ENCODE measurements around the gene RUFY3. TPM values are rescaled to one million over a fixed set of nuclear protein-coding genes. Genes with fewer than 3 reads are reported as not detected.
A peak's percentile ranks its signal among the peaks of the same experiment; 100 is the strongest.

RUFY3 gene
- total and polyA plus RNA-seq, 9 of the 15 experiments (the other 6 are each of a cell fraction or from before 2014, with no cell fraction given), result 4.2 to 31.1 (median 21.5) TPM

- TF ChIP-seq HES1 (IDR thresholded peaks at IDR 0.05; ENCODE audit: low read depth) (no peak), ATF3 (IDR thresholded peaks at IDR 0.05) (no peak), ATF3 (CRISPR knock-in tag; conservative IDR thresholded peaks at IDR 0.05) (no peak), ZNF121 (CRISPR knock-in tag; conservative IDR thresholded peaks at IDR 0.05) (no peak), PHF8 (IDR thresholded peaks at IDR 0.05; ENCODE audit: borderline replicate concordance, low read length) (no peak; the same call in 1 of the 2 replicates), SMARCC2 (IDR thresholded peaks at IDR 0.05; ENCODE audit: low read depth) (peak; percentile 54; the same call in 1 of the 2 replicates), POLR2AphosphoS5 (IDR thresholded peaks at IDR 0.05; ENCODE audit: control insufficient read depth, insufficient read depth, low read depth, low read length) (peak; percentile 57), KDM5B (IDR thresholded peaks at IDR 0.05; ENCODE audit: insufficient replicate concordance, low read depth, low read length) (peak; percentile 18), KDM2B (CRISPR knock-in tag; IDR thresholded peaks at IDR 0.05) (no peak), ZNF764 (CRISPR knock-in tag; IDR thresholded peaks at IDR 0.05; ENCODE audit: low read depth) (no peak), RBBP5 (IDR thresholded peaks at IDR 0.05; ENCODE audit: borderline replicate concordance, insufficient read depth, low read length, poor library complexity, severe bottlenecking) (no peak), ZNF584 (CRISPR knock-in tag; IDR thresholded peaks at IDR 0.05; ENCODE audit: low read depth) (no peak), ZFP36 (IDR thresholded peaks at IDR 0.05; ENCODE audit: low read depth, low read length, partially characterized antibody) (no peak), THRA (IDR thresholded peaks at IDR 0.05) (no peak), MED1 (CRISPR knock-in tag; IDR thresholded peaks at IDR 0.05; ENCODE audit: borderline replicate concordance) (no peak), ZC3H8 (IDR thresholded peaks at IDR 0.05) (no peak), CHCHD3 (CRISPR knock-in tag; IDR thresholded peaks at IDR 0.05) (no peak), TRIM24 (IDR thresholded peaks at IDR 0.05) (peak in 1 of 2 experiments; percentile 55; a peak in 1 of 4 replicates), BCL6 (CRISPR knock-in tag; IDR thresholded peaks at IDR 0.05) (no peak), ZNF140 (CRISPR knock-in tag; IDR thresholded peaks at IDR 0.05) (no peak), HDAC8 (tag; IDR thresholded peaks at IDR 0.05) (no peak), XRCC5 (IDR thresholded peaks at IDR 0.05; ENCODE audit: low read depth, low read length) (no peak)
- TF ChIP-seq, protein P1, sequence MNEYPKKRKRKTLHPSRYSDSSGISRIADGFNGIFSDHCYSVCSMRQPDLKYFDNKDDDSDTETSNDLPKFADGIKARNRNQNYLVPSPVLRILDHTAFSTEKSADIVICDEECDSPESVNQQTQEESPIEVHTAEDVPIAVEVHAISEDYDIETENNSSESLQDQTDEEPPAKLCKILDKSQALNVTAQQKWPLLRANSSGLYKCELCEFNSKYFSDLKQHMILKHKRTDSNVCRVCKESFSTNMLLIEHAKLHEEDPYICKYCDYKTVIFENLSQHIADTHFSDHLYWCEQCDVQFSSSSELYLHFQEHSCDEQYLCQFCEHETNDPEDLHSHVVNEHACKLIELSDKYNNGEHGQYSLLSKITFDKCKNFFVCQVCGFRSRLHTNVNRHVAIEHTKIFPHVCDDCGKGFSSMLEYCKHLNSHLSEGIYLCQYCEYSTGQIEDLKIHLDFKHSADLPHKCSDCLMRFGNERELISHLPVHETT (CRISPR knock-in tag; conservative IDR thresholded peaks at IDR 0.05 in 1 of 2, IDR thresholded peaks at IDR 0.05 in 1 of 2), result no peak; a peak in 1 of 4 replicates
Observed at GRCh38 chr4:70704215-70704930, 17.4 kb upstream of the RUFY3 start (continued).

All from K562 (cell line).